Lower leg skin (tissue), 4 donors: ENCODE measurements around the gene ZC3HAV1. TPM values are rescaled to one million over a fixed set of nuclear protein-coding genes. Genes with fewer than 3 reads are reported as not detected.

Source experiments
- DNase-seq, 2 donors: peaks; one replicate each; pipeline ENCODE4 v3.0.0-alpha.2; 2019; ENCODE audit warnings: low spot score in 2 of 2
- H3K4me3 ChIP-seq: fragments of 200-600 bp; sonication (generic); 2 replicates; pipeline ENCODE4 v1.5.1; 2017; ENCODE audit warnings: mild to moderate bottlenecking, low read depth; ENCODE audit not compliant: poor library complexity, severe bottlenecking
- POLR2A ChIP-seq, 2 donors: fragments of 450-650 bp; IDR thresholded peaks; one replicate each; pipeline ENCODE4 v1.6.1; 2016 to 2017; ENCODE audit warnings: antibody characterized with exemption in 2 of 2, mild to moderate bottlenecking in 1 of 2, moderate library complexity in 1 of 2
- WGBS, 2 donors: methylation state at CpG; one replicate each; pipeline ENCODE4 v1.1.5; 2018; 5-methylcytosine and 5-hydroxymethylcytosine counted together
- intact Hi-C: fragments of 100-400 bp; cut with DNase I; formaldehyde crosslinking; loops from one replicate; pipeline ENCODE4 v1.15.0; 2023; ENCODE audit warnings: low total_unique reads
- total RNA-seq, 4 donors: library from RNA; depleted of rRNA; stranded (reverse); fragments of >200 nt; gene quantifications; one replicate each; pipeline ENCODE4 v1.1.0, GENCODE V29; 2016
- TF ChIP-seq, protein P1 (sequence below), 3 donors: fragments of 450-650 bp; IDR thresholded peaks; one replicate each; pipeline ENCODE4 v1.5.1; 2016; ENCODE audit warnings: antibody characterized with exemption in 3 of 3, mild to moderate bottlenecking in 3 of 3, moderate library complexity in 2 of 3

Gene ZC3HAV1
- total RNA-seq, 4 donors from 2014 or later: 15.4 to 25.8 (median 22.9) TPM

DNA sequence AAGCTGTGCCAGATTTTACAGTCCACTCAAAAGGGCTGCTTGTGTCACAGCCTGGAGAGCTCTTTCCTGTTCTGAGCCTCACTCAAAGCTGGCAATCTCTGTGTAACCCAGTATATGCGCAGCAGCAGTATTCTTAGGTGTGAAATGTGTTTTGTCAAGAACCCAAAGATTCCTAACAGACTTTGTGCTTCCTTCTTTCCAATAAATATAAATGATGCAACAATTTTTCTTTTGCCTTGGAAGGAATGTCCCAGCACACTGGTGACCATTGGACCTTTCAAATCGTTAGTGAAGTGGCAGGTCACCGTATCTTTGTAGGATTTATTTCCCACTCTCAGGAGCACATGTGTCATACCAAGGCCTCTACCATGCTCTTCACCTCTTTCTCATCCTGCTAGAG lies 5.6 kb upstream of the ZC3HAV1 start:
- DNase-seq: no peak
- H3K4me3 ChIP-seq: no peak overlapping the region
- intact Hi-C loops: no loop called here
- TF ChIP-seq, protein P1, sequence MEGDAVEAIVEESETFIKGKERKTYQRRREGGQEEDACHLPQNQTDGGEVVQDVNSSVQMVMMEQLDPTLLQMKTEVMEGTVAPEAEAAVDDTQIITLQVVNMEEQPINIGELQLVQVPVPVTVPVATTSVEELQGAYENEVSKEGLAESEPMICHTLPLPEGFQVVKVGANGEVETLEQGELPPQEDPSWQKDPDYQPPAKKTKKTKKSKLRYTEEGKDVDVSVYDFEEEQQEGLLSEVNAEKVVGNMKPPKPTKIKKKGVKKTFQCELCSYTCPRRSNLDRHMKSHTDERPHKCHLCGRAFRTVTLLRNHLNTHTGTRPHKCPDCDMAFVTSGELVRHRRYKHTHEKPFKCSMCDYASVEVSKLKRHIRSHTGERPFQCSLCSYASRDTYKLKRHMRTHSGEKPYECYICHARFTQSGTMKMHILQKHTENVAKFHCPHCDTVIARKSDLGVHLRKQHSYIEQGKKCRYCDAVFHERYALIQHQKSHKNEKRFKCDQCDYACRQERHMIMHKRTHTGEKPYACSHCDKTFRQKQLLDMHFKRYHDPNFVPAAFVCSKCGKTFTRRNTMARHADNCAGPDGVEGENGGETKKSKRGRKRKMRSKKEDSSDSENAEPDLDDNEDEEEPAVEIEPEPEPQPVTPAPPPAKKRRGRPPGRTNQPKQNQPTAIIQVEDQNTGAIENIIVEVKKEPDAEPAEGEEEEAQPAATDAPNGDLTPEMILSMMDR (IDR thresholded peaks at IDR 0.05): no peak
- no peak for TF ChIP-seq POLR2A (IDR thresholded peaks at IDR 0.05)
- WGBS, 2 donors: 96 to 97% methylated on average over 3 of the region's 3 CpGs

DNA sequence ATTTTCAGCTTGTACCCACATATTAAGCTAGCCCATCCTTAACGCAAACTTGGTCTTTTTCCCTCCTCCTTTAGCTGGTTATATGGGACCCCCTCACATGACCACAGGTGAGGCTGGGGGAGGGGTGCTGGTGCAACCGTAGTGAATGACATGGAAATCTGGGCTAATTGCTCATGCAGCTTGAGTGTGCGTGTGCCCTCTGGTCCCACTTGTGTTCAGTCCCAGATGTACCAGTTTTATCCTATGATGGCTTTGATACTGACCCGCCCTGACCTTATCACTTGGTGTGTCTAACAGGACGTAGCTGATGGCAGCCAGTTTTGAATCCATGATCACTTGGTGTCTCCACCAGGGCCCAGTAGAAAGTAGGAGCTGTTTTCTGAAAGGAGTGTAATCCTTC lies 5.1 kb upstream of the ZC3HAV1 start:
- no peak for TF ChIP-seq POLR2A (IDR thresholded peaks at IDR 0.05)
- TF ChIP-seq, protein P1 (IDR thresholded peaks at IDR 0.05): no peak
- DNase-seq: no peak
- WGBS, 2 donors: 83% methylated on average over 5 of the region's 5 CpGs
- intact Hi-C loops: no loop called here
- H3K4me3 ChIP-seq: no peak overlapping the region

DNA sequence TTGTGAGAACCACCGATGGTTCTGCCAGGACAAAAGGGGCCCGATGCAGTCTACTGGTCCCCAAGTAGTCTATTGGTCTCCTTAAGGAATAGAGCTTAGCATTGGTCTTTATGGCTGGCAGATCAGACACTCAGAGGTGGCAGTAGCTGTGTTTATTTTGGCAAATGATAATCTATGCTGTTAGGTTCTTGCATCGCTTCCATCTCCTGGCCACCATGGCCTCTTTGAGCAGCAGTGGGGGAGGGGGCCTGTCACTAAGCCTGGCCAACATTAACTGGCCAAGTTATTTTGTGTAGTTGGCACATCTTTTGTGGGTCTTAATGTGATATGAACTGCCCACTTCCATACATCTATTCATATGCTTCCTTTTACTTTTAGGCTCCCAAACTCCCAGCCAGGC lies 4.5 kb upstream of the ZC3HAV1 start:
- TF ChIP-seq, protein P1 (IDR thresholded peaks at IDR 0.05): no peak
- TF ChIP-seq POLR2A (IDR thresholded peaks at IDR 0.05): no peak
- 90 to 97% methylated on average over 3 of the region's 3 CpGs for WGBS, 2 donors

DNA sequence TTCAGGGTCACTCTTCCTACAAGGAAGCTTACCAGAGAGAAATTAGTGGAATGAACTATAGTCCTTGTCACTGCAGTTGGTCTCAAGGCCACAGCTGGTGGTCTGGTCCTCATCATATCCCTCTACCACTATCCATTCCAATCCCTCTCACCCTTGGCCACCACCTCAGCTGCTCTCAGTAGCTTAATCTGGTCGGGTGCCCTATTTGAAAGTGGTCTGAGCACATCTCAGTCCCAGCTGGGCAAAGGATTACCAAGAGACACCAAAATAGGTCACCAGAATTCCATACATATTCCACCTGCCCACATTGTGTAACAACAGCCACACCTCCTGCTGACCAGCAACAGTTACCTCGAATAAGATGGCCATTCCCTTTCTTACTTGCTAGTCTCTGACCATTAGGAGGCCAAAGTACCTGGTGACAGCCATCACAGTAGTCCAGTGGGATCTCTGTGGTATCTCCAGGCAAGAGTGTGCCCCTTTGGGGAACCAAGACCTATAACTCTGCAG lies 3.3 kb upstream of the ZC3HAV1 start:
- no peak overlapping the region for H3K4me3 ChIP-seq
- WGBS, 2 donors: 75 to 76% methylated on average over 2 of the region's 2 CpGs
- TF ChIP-seq, protein P1 (IDR thresholded peaks at IDR 0.05): no peak
- no peak for TF ChIP-seq POLR2A (IDR thresholded peaks at IDR 0.05)
- intact Hi-C loops: no loop called here
- no peak for DNase-seq

More for the DNA sequence above, 4.5 kb upstream of the ZC3HAV1 start:
- DNase-seq: no peak
- no peak overlapping the region for H3K4me3 ChIP-seq
- intact Hi-C loops: no loop called here

DNA sequence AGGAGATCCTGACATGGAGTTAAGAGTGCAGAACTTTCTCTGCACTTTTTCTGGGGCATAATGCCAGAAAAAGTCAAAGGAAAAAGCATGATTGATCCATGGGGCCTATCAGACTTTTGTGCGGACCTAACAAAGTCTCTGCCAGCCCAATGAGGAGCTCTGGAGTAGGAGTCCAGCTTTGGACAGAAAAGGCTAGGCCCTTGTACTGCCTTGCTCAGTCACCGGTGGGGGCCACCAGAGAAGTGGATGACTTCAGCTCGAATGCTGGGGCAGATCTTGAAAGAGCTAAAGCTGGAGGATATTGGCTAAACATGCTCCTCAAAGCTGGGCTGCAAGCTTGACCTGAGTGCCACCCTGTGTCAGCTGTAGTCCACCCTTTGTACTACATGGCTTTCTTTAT lies 2.8 kb upstream of the ZC3HAV1 start:
- no peak for TF ChIP-seq POLR2A (IDR thresholded peaks at IDR 0.05)
- TF ChIP-seq, protein P1 (IDR thresholded peaks at IDR 0.05): no peak
- no peak overlapping the region for H3K4me3 ChIP-seq
- intact Hi-C loops: no loop called here
- 95% methylated on average over 3 of the region's 3 CpGs for WGBS, 2 donors
- no peak for DNase-seq

DNA sequence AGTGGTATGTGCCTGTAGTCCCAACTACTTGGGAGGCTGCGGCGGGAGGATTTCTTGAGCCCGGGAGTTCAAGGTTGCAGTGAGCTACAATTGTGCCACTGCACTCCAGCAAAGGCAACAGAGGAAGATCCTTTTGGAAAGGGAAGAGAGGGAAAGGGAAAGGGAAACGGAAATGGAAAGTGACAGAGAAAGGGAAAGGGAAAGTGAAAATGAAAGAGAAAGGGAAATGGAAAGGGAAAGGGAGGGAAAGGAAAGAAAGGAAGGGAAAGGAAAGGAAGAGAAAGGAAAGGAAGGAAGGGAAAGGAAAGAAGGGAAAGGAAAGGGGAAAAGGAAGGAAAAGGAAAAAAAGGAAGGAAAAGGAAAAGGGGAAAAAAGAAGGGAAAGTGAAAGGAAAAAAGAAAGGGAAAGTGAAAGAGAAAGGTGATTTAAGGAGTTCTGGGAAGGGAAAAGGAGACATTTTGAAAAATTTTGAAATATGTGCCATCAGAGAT lies 2.3 kb upstream of the ZC3HAV1 start:
- H3K4me3 ChIP-seq: no peak overlapping the region
- intact Hi-C loops: no loop called here
- no peak for TF ChIP-seq POLR2A (IDR thresholded peaks at IDR 0.05)
- TF ChIP-seq, protein P1 (IDR thresholded peaks at IDR 0.05): no peak
- DNase-seq: no peak
- 93 to 98% methylated on average over 4 of the region's 4 CpGs for WGBS, 2 donors
